ENCODE data around the gene NUBP2. TPM values are rescaled to one million over a fixed set of nuclear protein-coding genes. Genes with fewer than 3 reads are reported as not detected.

NUBP2 gene
- total RNA-seq: 10 to 100 TPM; 30.4 to 30.9 TPM
- long read RNA-seq, donor 1, transcript NUBP2-215 (6 exons, 1,173 nt): major isoform, 12 of 24 reads
- long read RNA-seq, donor 1, transcript NUBP2-201 (7 exons, 1,413 nt): minor isoform, 7 of 24 reads
- long read RNA-seq, donor 1, partial matches to known transcripts: 3 of 24 reads
- long read RNA-seq, donor 1, other reads (novel, unspliced or antisense): 1 of 24 reads
- long read RNA-seq, donor 2, transcript NUBP2-211 (5 exons, 2,196 nt): minor isoform, 5 of 235 reads
- long read RNA-seq, donor 2, transcript NUBP2-215 (6 exons, 1,173 nt): minor isoform, 78 of 235 reads
- long read RNA-seq, donor 2, transcript NUBP2-201 (7 exons, 1,413 nt): major isoform, 120 of 235 reads
- long read RNA-seq, donor 2, partial matches to known transcripts: 13 of 235 reads
- long read RNA-seq, donor 2, other reads (novel, unspliced or antisense): 12 of 235 reads

- peak; percentile 100 for DNase-seq (ENCODE audit: low spot score)
- intact Hi-C loops (cut with DNase I): no loop called here
These were observed at the start of gene NUBP2, which contains the start of gene SPSB3 for GRCh38 chr16:1782408-1783264. Gene NUBP2 (plus strand): TSS chr16:1782960. CDS start chr16:1783021, 61 bp downstream. Gene SPSB3 (minus strand): TSS chr16:1782571. CDS start chr16:1781483, 1,088 bp downstream.

GRCh38 chr16:1734123-1734522 is 48.6 kb upstream of the NUBP2 start:
- intact Hi-C loops (cut with DNase I): no loop called here
- DNase-seq (ENCODE audit: low spot score): no peak

- intact Hi-C loops (cut with DNase I): no loop called here
- DNase-seq (ENCODE audit: low spot score): no peak
These were observed 47.9 kb upstream of the NUBP2 start for GRCh38 chr16:1734816-1735215.

GRCh38 chr16:1740234-1740633 is 42.5 kb upstream of the NUBP2 start:
- intact Hi-C loops (cut with DNase I): no loop called here
- no peak for DNase-seq (ENCODE audit: low spot score)

GRCh38 chr16:1740781-1741490 is 41.8 kb upstream of the NUBP2 start:
- intact Hi-C loops (cut with DNase I): no loop called here
- DNase-seq (ENCODE audit: low spot score): no peak

- intact Hi-C loops (cut with DNase I): no loop called here
These were observed 41.1 kb upstream of the NUBP2 start for GRCh38 chr16:1741553-1742165.

GRCh38 chr16:1743376-1744337 is 39.1 kb upstream of the NUBP2 start:
- intact Hi-C loops (cut with DNase I): no loop called here
- no peak for DNase-seq (ENCODE audit: low spot score)

More at GRCh38 chr16:1741553-1742165, 41.1 kb upstream of the NUBP2 start:
- no peak for DNase-seq (ENCODE audit: low spot score)

GRCh38 chr16:1744338-1744840 is 38.4 kb upstream of the NUBP2 start:
- intact Hi-C loops (cut with DNase I): no loop called here
- no peak for DNase-seq (ENCODE audit: low spot score)

GRCh38 chr16:1745181-1745899 is 37.4 kb upstream of the NUBP2 start:
- intact Hi-C loops (cut with DNase I): no loop called here
- DNase-seq (ENCODE audit: low spot score): no peak

- DNase-seq (ENCODE audit: low spot score): no peak
- intact Hi-C loops (cut with DNase I): no loop called here
These were observed 36.7 kb upstream of the NUBP2 start for GRCh38 chr16:1745900-1746692.

GRCh38 chr16:1746693-1747195 is 36.0 kb upstream of the NUBP2 start:
- DNase-seq (ENCODE audit: low spot score): no peak
- intact Hi-C loops (cut with DNase I): no loop called here

GRCh38 chr16:1747934-1748333 is 34.8 kb upstream of the NUBP2 start:
- DNase-seq (ENCODE audit: low spot score): no peak
- intact Hi-C loops (cut with DNase I): no loop called here

GRCh38 chr16:1749152-1750117 is 33.3 kb upstream of the NUBP2 start:
- DNase-seq (ENCODE audit: low spot score): no peak
- intact Hi-C loops (cut with DNase I): no loop called here

GRCh38 chr16:1751946-1752345 is 30.8 kb upstream of the NUBP2 start:
- intact Hi-C loops (cut with DNase I): no loop called here
- no peak for DNase-seq (ENCODE audit: low spot score)

- no peak for DNase-seq (ENCODE audit: low spot score)
- intact Hi-C loops (cut with DNase I): no loop called here
These were observed 29.9 kb upstream of the NUBP2 start for GRCh38 chr16:1752853-1753252.

Data from posterior vena cava (tissue), 2 donors.